Measurements from ENCODE around the gene ACTN1. TPM values are rescaled to one million over a fixed set of nuclear protein-coding genes. Genes with fewer than 3 reads are reported as not detected.

Gene ACTN1
- total RNA-seq, 1 donor from 2014 or later: 70.7 TPM

- H3F3A ChIP-seq (ENCODE audit: low read depth): no peaks in the 10 kb centered on the region
- no peaks in the 10 kb centered on the region for H3K27me3 ChIP-seq
- H2AFZ ChIP-seq (replicated peaks): no peak overlapping the region
- TF ChIP-seq CTCF (IDR thresholded peaks at IDR 0.05) (no peak), EZH2 (IDR thresholded peaks at IDR 0.05) (no peak), EZH2phosphoT487 (IDR thresholded peaks at IDR 0.05) (no peak)
- H3K79me2 ChIP-seq (ENCODE audit: low read depth): peaks cover 35% of the 10 kb centered on the region
- H3K9me3 ChIP-seq (ENCODE audit: low read depth): no peaks in the 10 kb centered on the region
- no peaks in the 10 kb centered on the region for H3K36me3 ChIP-seq
- DNase-seq (ENCODE audit: low spot score): no peak
- Mint-ChIP-seq H3K36me3 (peaks cover 47% of the 10 kb centered on the region), H3K27ac (no peak overlapping the region), H3K4me1 (peaks cover 13% of the 10 kb centered on the region), H3K4me3 (no peak overlapping the region), H3K27me3 (ENCODE audit: insufficient read depth, low read depth) (peaks cover 1% of the 10 kb centered on the region), H3K9me3 (peaks cover 9% of the 10 kb centered on the region)
- H3K4me2 ChIP-seq: no peak overlapping the region
- H3K27ac ChIP-seq: peak overlapping the region; percentile 44
- no peak overlapping the region for H3K4me3 ChIP-seq
- H3K9ac ChIP-seq: no peak overlapping the region
- peaks cover 20% of the 10 kb centered on the region for H4K20me1 ChIP-seq (ENCODE audit: low read depth)
- peaks cover 19% of the 10 kb centered on the region for H3K4me1 ChIP-seq
Measured at GRCh38 chr14:68922201-68922621, 56.9 kb downstream of the ACTN1 start.

GRCh38 chr14:68921666-68922065 lies 57.4 kb downstream of the ACTN1 start:
- Histone ChIP-seq H3K9ac (no peak overlapping the region), H3K79me2 (ENCODE audit: low read depth) (peaks cover 29% of the 10 kb centered on the region)
- peaks cover 17% of the 10 kb centered on the region for H3K4me1 Mint-ChIP-seq

GRCh38 chr14:68921049-68921448 lies 58.1 kb downstream of the ACTN1 start:
- no peak overlapping the region for H3K4me3 ChIP-seq
- no peaks in the 10 kb centered on the region for H3K36me3 ChIP-seq
- Mint-ChIP-seq H3K4me1 (peaks cover 17% of the 10 kb centered on the region), H3K9me3 (peaks cover 5% of the 10 kb centered on the region), H3K4me3 (no peak overlapping the region), H3K36me3 (peaks cover 47% of the 10 kb centered on the region), H3K27me3 (ENCODE audit: insufficient read depth, low read depth) (peaks cover 3% of the 10 kb centered on the region), H3K27ac (no peak overlapping the region)
- H3K27ac ChIP-seq: no peak overlapping the region
- no peak overlapping the region for H2AFZ ChIP-seq (replicated peaks)
- peaks cover 20% of the 10 kb centered on the region for H4K20me1 ChIP-seq (ENCODE audit: low read depth)
- no peak for DNase-seq (ENCODE audit: low spot score)
- no peak overlapping the region for H3K4me2 ChIP-seq
- TF ChIP-seq EZH2 (IDR thresholded peaks at IDR 0.05) (no peak), CTCF (IDR thresholded peaks at IDR 0.05) (no peak), EZH2phosphoT487 (IDR thresholded peaks at IDR 0.05) (no peak)
- H3F3A ChIP-seq (ENCODE audit: low read depth): no peaks in the 10 kb centered on the region
- peaks cover 25% of the 10 kb centered on the region for H3K79me2 ChIP-seq (ENCODE audit: low read depth)
- no peak overlapping the region for H3K9ac ChIP-seq
- H3K27me3 ChIP-seq: no peaks in the 10 kb centered on the region
- peaks cover 19% of the 10 kb centered on the region for H3K4me1 ChIP-seq
- H3K9me3 ChIP-seq (ENCODE audit: low read depth): no peaks in the 10 kb centered on the region

More at GRCh38 chr14:68921666-68922065, 57.4 kb downstream of the ACTN1 start:
- Histone ChIP-seq H3K4me1 (peaks cover 19% of the 10 kb centered on the region), H2AFZ (replicated peaks) (no peak overlapping the region), H3K4me2 (no peak overlapping the region), H3K9me3 (ENCODE audit: low read depth) (no peaks in the 10 kb centered on the region), H3K27me3 (no peaks in the 10 kb centered on the region), H3K27ac (peak overlapping the region; percentile 44), H3F3A (ENCODE audit: low read depth) (no peaks in the 10 kb centered on the region), H3K36me3 (no peaks in the 10 kb centered on the region), H4K20me1 (ENCODE audit: low read depth) (peaks cover 20% of the 10 kb centered on the region), H3K4me3 (no peak overlapping the region)
- H3K9me3 Mint-ChIP-seq: peaks cover 9% of the 10 kb centered on the region
- no peak for DNase-seq (ENCODE audit: low spot score)
- no peak overlapping the region for H3K27ac Mint-ChIP-seq
- H3K27me3 Mint-ChIP-seq (ENCODE audit: insufficient read depth, low read depth): peaks cover 3% of the 10 kb centered on the region
- TF ChIP-seq CTCF (IDR thresholded peaks at IDR 0.05) (no peak), EZH2 (IDR thresholded peaks at IDR 0.05) (no peak), EZH2phosphoT487 (IDR thresholded peaks at IDR 0.05) (no peak)
- peaks cover 47% of the 10 kb centered on the region for H3K36me3 Mint-ChIP-seq
- no peak overlapping the region for H3K4me3 Mint-ChIP-seq
